ENCODE measurements around the gene HYAL4. TPM values are rescaled to one million over a fixed set of nuclear protein-coding genes. Genes with fewer than 3 reads are reported as not detected.
"Not testable (repeated sequence)": the region's sequence is repeated elsewhere in the genome, so short reads cannot be mapped to it uniquely, and the experiment has no call there.

Gene HYAL4
- total RNA-seq, 2 experiments from 2014 or later: 0.25 TPM; not detected in 1

DNA sequence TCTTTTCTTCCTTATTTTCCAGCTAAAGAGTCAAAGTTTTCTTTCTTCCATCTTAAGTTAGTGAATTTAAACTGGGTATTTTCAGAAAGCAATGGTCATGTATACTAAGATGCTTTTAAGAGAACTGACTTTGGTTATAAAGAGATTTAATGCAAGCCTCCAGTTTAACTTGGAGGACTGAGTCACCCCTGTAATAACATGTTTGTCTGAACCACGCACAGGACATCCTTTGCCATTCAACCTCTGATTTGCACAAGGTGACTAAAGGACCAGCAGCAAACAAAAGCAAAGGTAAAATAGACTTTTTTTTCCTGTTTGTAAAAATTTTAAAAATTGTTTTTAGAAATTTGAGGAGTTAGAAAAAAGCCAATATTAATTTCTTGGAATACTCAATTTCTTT is 2.9 kb downstream of the HYAL4 start:
- H3K9me3 Mint-ChIP-seq (ENCODE audit: low read depth): no peaks in the 10 kb centered on the region
- peaks cover 11% of the 10 kb centered on the region for H3K27me3 Mint-ChIP-seq
- H3K27ac Mint-ChIP-seq: no peak overlapping the region
- intact Hi-C loops (cut with DNase I, micrococcal nuclease): no loop called here
- no peaks in the 10 kb centered on the region for H3K4me1 Mint-ChIP-seq
- POLR2A ChIA-PET: no interaction called here
- no peak for ATAC-seq
- CTCF ChIA-PET: no interaction called here
- no peak overlapping the region for H3K4me3 Mint-ChIP-seq
- DNase-seq: no peak
- no peaks in the 10 kb centered on the region for H3K36me3 Mint-ChIP-seq (ENCODE audit: low read depth)

- H3K4me3 Mint-ChIP-seq: no peak overlapping the region
- ChIA-PET CTCF (no interaction called here), POLR2A (no interaction called here)
- H3K27me3 Mint-ChIP-seq: peaks cover 10% of the 10 kb centered on the region
- no peaks in the 10 kb centered on the region for H3K4me1 Mint-ChIP-seq
- no peak overlapping the region for H3K27ac Mint-ChIP-seq
- no peak for ATAC-seq
- no peaks in the 10 kb centered on the region for H3K36me3 Mint-ChIP-seq (ENCODE audit: low read depth)
- no peak for DNase-seq
- intact Hi-C loops (cut with DNase I, micrococcal nuclease): no loop called here
- H3K9me3 Mint-ChIP-seq (ENCODE audit: low read depth): peaks cover 3% of the 10 kb centered on the region
These were observed 4.9 kb downstream of the HYAL4 start for GRCh38 chr7:123849855-123850254.

- DNase-seq; ATAC-seq; CTCF ChIA-PET; H3K4me3 Mint-ChIP-seq; H3K4me1 Mint-ChIP-seq; intact Hi-C loops (cut with DNase I, micrococcal nuclease); H3K9me3 Mint-ChIP-seq (ENCODE audit: low read depth); POLR2A ChIA-PET; H3K27ac Mint-ChIP-seq; H3K36me3 Mint-ChIP-seq (ENCODE audit: low read depth): not testable (repeated sequence)
- peaks cover 16% of the 10 kb centered on the region for H3K27me3 Mint-ChIP-seq
These were observed 6.4 kb downstream of the HYAL4 start for GRCh38 chr7:123851404-123851803.

DNA sequence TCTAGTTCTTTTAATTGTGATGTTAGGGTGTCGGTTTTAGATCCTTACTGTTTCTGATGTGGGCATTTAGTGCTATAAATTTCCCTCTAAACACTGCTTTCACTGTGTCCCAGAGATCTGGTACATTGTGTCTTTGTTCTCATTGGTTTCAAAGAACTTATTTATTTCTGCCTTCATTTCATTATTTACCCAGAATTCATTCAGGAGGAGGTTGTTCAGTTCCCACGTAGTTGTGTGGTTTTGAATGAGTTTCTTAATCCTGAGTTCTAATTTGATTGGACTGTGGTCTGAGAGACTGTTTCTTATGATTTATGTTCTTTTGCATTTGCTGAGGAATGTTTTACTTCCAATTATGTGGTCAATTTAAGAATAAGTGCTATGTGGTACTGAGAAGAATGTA is 9.3 kb downstream of the HYAL4 start:
- peaks cover 21% of the 10 kb centered on the region for H3K27me3 Mint-ChIP-seq
- intact Hi-C loops (cut with DNase I, micrococcal nuclease): not testable (repeated sequence)
- CTCF ChIA-PET: interaction anchor here (1.8 kb wide), 1 partner anchor 18 kb away, joined by 6 read pairs; no protein-coding TSS in a partner anchor

DNA sequence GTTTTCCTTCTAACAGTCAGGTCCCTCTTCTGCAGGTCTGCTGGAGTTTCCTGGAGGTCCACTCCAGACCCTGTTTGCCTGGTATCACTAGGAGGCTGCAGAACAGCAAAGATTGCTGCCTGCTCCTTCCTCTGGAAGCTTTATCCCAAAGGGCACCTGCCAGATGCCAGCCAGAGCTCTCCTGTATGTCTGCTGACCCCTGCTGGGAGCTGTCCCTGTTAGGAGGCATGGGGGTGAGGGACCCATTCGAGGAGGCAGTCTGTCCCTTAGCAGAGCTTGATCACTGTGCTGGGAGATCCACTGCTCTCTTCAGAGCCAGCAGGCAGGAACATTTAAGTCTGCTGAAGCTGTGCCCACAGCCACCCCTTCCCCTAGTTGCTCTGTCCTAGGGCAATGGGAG is 11.5 kb downstream of the HYAL4 start:
- POLR2A ChIA-PET; H3K9me3 Mint-ChIP-seq (ENCODE audit: low read depth); H3K4me3 Mint-ChIP-seq; DNase-seq; ATAC-seq; H3K27ac Mint-ChIP-seq; intact Hi-C loops (cut with DNase I, micrococcal nuclease); H3K4me1 Mint-ChIP-seq; H3K36me3 Mint-ChIP-seq (ENCODE audit: low read depth): not testable (repeated sequence)
- peaks cover 20% of the 10 kb centered on the region for H3K27me3 Mint-ChIP-seq
- CTCF ChIA-PET: interaction anchor here (0.5 to 1.2 kb wide), 5 partner anchors 9 to 167 kb away, joined by 3 to 5 read pairs (median 4); no protein-coding TSS in a partner anchor

More for the DNA sequence above, 9.3 kb downstream of the HYAL4 start:
- H3K36me3 Mint-ChIP-seq (ENCODE audit: low read depth); ATAC-seq; H3K4me1 Mint-ChIP-seq; POLR2A ChIA-PET; H3K4me3 Mint-ChIP-seq; H3K27ac Mint-ChIP-seq; DNase-seq; H3K9me3 Mint-ChIP-seq (ENCODE audit: low read depth): not testable (repeated sequence)

DNA sequence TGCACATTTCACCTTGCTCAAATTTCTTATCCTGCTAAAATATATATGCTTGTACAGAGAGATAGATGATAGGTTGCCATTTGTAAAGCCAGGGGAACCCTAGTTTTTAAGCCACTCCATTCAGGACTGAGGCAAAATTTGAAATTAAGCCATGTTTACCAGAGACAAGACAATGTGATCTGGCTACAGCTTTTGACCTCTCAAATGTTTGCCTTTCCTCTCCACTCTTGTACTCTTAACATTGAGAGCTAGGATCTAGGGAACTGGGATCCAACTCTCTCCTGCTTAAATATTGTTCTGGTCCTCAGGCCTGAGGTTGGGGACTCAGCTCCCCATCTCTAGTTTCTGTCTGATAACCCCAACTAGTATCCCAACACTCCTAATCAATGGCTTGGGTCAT is 15.9 kb downstream of the HYAL4 start:
- ATAC-seq (no peak), DNase-seq (no peak)
- peaks cover 16% of the 10 kb centered on the region for H3K27me3 Mint-ChIP-seq
- ChIA-PET POLR2A (no interaction called here), CTCF (interaction anchor here (1.6 kb wide), 1 partner anchor 63 kb away, joined by 7 read pairs; no protein-coding TSS in a partner anchor)
- intact Hi-C loops (cut with DNase I, micrococcal nuclease): no loop called here
- peaks cover under 1% of the 10 kb centered on the region for H3K9me3 Mint-ChIP-seq (ENCODE audit: low read depth)
- no peaks in the 10 kb centered on the region for H3K4me1 Mint-ChIP-seq
- no peak overlapping the region for H3K27ac Mint-ChIP-seq
- no peaks in the 10 kb centered on the region for H3K36me3 Mint-ChIP-seq (ENCODE audit: low read depth)
- no peak overlapping the region for H3K4me3 Mint-ChIP-seq

DNA sequence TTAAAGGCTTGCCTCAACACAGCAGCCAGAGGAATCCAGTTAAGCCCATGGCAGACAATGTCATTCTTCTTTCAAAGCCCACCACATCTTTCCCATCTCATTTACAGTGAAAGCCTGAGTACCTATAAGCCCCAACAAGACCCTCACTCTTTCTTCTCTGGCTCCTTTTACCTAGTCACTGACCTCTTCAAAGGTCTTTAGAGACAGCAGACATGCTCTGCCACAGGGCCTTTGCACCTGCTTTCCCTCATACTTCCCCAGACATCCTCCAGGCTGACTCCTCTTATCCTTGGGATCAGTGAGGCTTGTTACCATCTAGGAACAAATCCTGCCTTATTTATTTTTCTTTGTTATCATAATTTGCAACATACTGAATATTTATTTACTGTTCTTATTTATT is 17.8 kb downstream of the HYAL4 start:
- no peak overlapping the region for H3K27ac Mint-ChIP-seq
- H3K4me3 Mint-ChIP-seq: no peak overlapping the region
- H3K36me3 Mint-ChIP-seq (ENCODE audit: low read depth): no peaks in the 10 kb centered on the region
- H3K4me1 Mint-ChIP-seq: no peaks in the 10 kb centered on the region
- ATAC-seq (no peak), DNase-seq (no peak)
- ChIA-PET CTCF (no interaction called here), POLR2A (no interaction called here)
- no peaks in the 10 kb centered on the region for H3K9me3 Mint-ChIP-seq (ENCODE audit: low read depth)
- peaks cover 14% of the 10 kb centered on the region for H3K27me3 Mint-ChIP-seq
- intact Hi-C loops (cut with DNase I, micrococcal nuclease): no loop called here

GRCh38 chr7:123863461-123863860 is 18.5 kb downstream of the HYAL4 start:
- no peaks in the 10 kb centered on the region for H3K36me3 Mint-ChIP-seq (ENCODE audit: low read depth)
- no peaks in the 10 kb centered on the region for H3K9me3 Mint-ChIP-seq (ENCODE audit: low read depth)
- no peak for DNase-seq
- H3K4me1 Mint-ChIP-seq: no peaks in the 10 kb centered on the region
- H3K4me3 Mint-ChIP-seq: no peak overlapping the region
- ChIA-PET CTCF (interaction anchor here (0.9 to 3.8 kb wide), 4 partner anchors 8 to 181 kb away, joined by 3 to 71 read pairs (median 4); no protein-coding TSS in a partner anchor), POLR2A (no interaction called here)
- peaks cover 12% of the 10 kb centered on the region for H3K27me3 Mint-ChIP-seq
- no peak for ATAC-seq
- H3K27ac Mint-ChIP-seq: no peak overlapping the region
- intact Hi-C loops (cut with DNase I, micrococcal nuclease): no loop called here

GRCh38 chr7:123864012-123864411 is 19.0 kb downstream of the HYAL4 start:
- intact Hi-C loops (cut with DNase I, micrococcal nuclease): loop anchor here (2.0 kb wide), 4 partner anchors 39 to 369 kb away; no protein-coding TSS in a partner anchor
- ChIA-PET POLR2A (no interaction called here), CTCF (interaction anchor here (0.6 to 3.8 kb wide), 6 partner anchors 9 to 182 kb away, joined by 3 to 71 read pairs (median 4); no protein-coding TSS in a partner anchor)
- H3K27ac Mint-ChIP-seq: no peak overlapping the region
- no peaks in the 10 kb centered on the region for H3K9me3 Mint-ChIP-seq (ENCODE audit: low read depth)
- H3K36me3 Mint-ChIP-seq (ENCODE audit: low read depth): no peaks in the 10 kb centered on the region
- H3K27me3 Mint-ChIP-seq: peaks cover 12% of the 10 kb centered on the region
- no peak for ATAC-seq
- no peaks in the 10 kb centered on the region for H3K4me1 Mint-ChIP-seq
- no peak for DNase-seq
- no peak overlapping the region for H3K4me3 Mint-ChIP-seq

- intact Hi-C loops (cut with DNase I, micrococcal nuclease): loop anchor here (2.0 kb wide), 4 partner anchors 40 to 370 kb away; no protein-coding TSS in a partner anchor
- CTCF ChIA-PET: interaction anchor here (0.6 to 3.8 kb wide), 17 partner anchors 8 to 240 kb away, joined by 3 to 71 read pairs (median 4); no protein-coding TSS in a partner anchor
- ATAC-seq: no peak
These were observed 19.5 kb downstream of the HYAL4 start for GRCh38 chr7:123864436-123864835.

GRCh38 chr7:123864966-123865365 is 20.0 kb downstream of the HYAL4 start:
- H3K27me3 Mint-ChIP-seq: peaks cover 12% of the 10 kb centered on the region
- H3K27ac Mint-ChIP-seq: no peak overlapping the region
- ChIA-PET POLR2A (no interaction called here), CTCF (interaction anchor here (0.8 to 3.8 kb wide), 22 partner anchors 8 to 371 kb away, joined by 3 to 71 read pairs (median 4); no protein-coding TSS in a partner anchor)
- ATAC-seq (no peak), DNase-seq (no peak)
- no peak overlapping the region for H3K4me3 Mint-ChIP-seq
- H3K9me3 Mint-ChIP-seq (ENCODE audit: low read depth): no peaks in the 10 kb centered on the region
- intact Hi-C loops (cut with DNase I, micrococcal nuclease): loop anchor here (1.0 to 5.0 kb wide), 8 partner anchors 40 to 370 kb away; no protein-coding TSS in a partner anchor
- no peaks in the 10 kb centered on the region for H3K4me1 Mint-ChIP-seq
- H3K36me3 Mint-ChIP-seq (ENCODE audit: low read depth): no peaks in the 10 kb centered on the region

More at GRCh38 chr7:123864436-123864835, 19.5 kb downstream of the HYAL4 start:
- Mint-ChIP-seq H3K9me3 (ENCODE audit: low read depth) (no peaks in the 10 kb centered on the region), H3K4me1 (no peaks in the 10 kb centered on the region), H3K4me3 (no peak overlapping the region), H3K27me3 (peaks cover 15% of the 10 kb centered on the region), H3K36me3 (ENCODE audit: low read depth) (no peaks in the 10 kb centered on the region), H3K27ac (no peak overlapping the region)
- DNase-seq: no peak
- POLR2A ChIA-PET: no interaction called here

GRCh38 chr7:123865517-123866117 is 20.6 kb downstream of the HYAL4 start:
- ChIA-PET CTCF (interaction anchor here (0.8 to 3.8 kb wide), 22 partner anchors 9 to 371 kb away, joined by 3 to 71 read pairs (median 4); no protein-coding TSS in a partner anchor), POLR2A (no interaction called here)
- intact Hi-C loops (cut with DNase I, micrococcal nuclease): loop anchor here (1.0 to 5.0 kb wide), 8 partner anchors 41 to 371 kb away; no protein-coding TSS in a partner anchor
- no peaks in the 10 kb centered on the region for H3K9me3 Mint-ChIP-seq (ENCODE audit: low read depth)
- no peak overlapping the region for H3K4me3 Mint-ChIP-seq
- H3K4me1 Mint-ChIP-seq: no peaks in the 10 kb centered on the region
- no peak overlapping the region for H3K27ac Mint-ChIP-seq
- H3K36me3 Mint-ChIP-seq (ENCODE audit: low read depth): no peaks in the 10 kb centered on the region
- DNase-seq: peak; percentile 61
- peaks cover 11% of the 10 kb centered on the region for H3K27me3 Mint-ChIP-seq
- ATAC-seq: peak; percentile 85

Measured in activated CD4-positive, alpha-beta T cell treated with anti-CD3 and anti-CD28 coated beads for 36 hours (primary cell).